ENCODE data around the gene ERGIC1.

The ERGIC1 gene

DNA sequence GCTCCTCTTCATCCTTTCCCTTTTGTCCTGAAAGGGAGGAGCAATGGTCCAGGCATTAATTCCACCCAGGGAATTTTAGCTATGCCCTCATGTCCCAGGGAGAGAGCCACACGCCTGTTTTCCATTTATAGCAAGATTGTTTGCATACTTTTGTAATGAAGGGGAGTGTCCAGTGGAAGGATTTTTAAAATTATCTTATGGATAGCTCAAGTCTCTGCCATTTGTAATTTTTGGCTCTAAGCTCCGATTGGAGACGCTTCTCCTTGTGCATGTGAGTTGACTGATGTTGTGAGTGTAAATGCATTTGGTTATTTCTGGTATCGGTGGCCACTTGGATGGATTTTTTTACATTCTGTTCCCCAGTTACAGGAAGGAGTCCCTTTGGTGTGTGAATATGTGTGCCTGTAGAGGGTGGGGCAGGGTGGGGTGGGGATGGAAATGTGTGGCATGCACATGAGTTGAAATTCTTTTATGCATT, 118.0 kb downstream of the ERGIC1 start:
- no peak for DNase-seq

DNA sequence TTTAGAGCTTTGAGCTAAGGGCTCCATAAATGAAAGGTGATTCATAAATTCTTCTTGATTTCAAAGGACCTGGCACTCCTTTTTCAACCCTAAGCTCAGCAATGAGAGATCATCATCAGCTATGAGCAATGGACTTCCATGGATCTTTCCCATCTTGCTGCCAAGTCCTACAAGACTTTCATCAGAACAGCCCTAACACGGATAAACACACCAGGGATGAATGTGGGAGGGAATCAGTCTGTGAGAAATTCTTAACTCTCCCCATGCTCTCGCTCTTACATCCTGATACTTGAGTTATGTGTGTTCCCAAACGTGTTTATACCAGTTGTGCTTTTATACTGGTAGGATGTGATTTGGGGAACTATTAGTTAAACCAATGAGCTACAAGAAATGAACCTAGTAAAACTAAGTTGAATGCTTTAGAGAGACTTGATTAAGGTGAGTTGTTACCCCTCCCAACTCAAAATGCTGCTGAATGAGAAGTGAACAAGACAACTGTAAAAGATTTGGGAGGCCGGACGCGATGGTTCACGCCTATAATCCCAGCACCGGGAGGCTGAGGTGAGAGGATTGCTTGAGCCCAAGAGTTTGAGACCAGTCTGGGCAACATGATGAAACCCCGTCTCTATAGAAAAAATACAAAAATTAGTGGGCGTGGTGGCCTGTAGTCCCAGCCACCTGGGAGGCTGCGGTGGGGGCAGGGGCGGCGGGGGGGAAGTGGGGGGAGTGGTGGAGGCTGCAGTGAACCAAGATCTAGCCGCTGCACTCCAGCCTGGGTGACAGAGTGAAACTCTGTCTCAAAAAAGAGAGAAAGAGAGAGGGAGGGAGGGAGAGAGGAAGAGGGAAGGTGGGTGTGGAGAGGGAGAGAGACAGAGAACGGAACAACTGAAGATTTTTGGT, 120.0 kb downstream of the ERGIC1 start:
- DNase-seq = no peak

DNA sequence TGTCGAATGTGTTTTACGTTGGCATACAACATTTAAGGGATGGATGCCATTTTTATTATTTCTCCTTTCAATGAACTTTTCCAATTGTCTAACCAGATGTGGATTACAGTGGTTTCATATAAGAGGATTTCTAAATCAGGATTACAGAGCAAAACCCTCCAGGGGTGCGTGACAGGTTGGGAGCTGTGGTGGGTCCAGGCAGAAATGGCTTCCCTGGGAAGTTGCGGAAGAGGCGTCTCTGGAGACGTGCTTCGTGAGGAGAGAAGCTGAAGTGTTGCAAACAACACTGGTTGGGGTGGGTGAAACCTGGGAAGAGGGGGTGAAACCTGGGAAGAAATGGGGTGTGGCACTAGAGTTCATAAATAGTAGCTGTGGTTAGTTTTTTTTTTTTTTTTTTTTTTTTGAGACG, 120.7 kb downstream of the ERGIC1 start:
- DNase-seq = no peak

DNA sequence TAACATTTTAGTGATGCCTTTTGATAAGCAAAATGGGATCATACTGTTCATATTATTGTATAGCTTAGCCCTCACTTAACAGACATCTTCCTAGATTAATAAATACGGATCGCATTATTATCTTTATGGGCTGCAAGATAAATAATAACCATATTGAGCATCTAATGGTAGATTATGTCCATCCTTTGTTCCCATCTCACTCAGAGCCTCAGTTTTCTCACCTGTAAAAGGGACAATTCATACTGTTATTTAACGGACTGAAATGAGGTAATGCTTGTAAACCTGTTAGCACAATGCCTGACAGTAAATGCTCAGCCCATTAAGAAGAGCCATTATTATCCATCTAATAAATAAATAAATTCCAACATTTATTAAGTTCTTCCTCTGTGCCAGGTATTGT, 122.2 kb downstream of the ERGIC1 start:
- DNase-seq = no peak

DNA sequence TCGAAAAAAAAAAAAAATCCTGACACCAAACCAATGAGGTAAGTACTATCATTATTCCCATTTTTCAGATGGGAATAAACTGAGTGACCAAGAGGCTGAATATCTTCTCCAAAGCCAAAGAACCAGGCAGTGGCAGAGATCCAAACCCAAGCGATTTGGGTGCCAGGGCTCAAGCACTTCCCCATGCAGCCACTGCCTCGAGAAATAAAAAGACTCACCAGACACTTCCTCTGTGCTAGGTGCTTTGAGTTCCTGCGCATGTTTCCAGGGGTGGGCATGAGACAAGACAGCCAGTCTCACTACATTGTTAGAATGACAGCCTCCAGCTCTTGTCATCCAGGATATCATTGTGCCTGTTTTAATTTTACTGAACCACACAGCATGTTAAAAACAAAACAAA, 122.9 kb downstream of the ERGIC1 start:
- DNase-seq = no peak

DNA sequence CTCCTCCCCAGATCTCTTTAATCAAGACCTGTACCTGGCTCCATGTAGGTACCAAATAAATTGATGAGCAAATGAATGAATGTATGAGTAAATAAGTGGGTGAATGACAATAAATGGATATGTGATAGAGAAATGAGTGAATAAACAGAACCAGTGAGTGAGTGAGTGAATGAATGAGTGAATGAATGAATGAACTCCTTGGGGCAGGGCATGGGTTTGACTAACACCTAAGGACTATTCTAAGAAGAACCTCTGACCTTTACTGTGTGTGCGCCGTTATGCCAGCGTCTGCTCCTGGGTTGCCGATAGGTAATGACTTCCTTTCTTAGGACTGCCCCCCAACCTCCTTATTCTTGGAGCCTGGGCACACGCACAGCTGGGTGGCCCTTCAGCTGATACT, 123.4 kb downstream of the ERGIC1 start:
- no peak for DNase-seq

DNA sequence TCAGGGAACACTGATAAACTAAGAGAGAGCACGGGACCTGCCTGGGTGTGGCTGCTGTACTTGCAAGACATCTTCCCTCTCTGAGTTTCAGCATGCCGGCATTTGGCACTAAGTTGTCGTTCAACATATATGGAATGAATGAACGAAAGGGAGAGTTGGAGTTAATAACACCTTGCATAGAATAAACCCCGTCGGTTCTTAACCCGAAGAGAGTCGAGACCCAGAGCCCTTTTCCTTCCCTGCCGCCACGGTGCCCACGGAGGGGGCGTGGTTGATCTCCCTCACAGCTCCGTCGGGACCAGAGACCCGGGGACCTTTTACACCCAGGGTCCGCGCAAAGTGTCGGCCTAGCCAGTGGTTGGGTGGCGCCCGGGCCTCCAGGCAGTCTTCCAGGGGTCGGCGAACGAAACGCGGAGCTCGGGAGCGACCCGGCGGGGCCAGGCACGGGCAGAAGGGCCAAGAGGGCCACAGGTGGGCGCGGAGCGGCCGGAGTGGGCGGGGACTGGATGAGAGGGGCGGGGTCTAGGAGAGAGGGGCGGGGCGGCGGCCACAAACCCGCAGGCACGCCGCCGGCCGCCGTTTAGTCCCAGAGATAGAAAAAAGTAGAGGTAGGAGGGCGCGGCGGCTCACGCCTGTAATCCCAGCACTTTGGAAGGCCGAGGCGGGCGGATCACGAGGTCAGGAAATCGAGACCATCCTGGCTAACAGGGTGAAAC, 124.4 kb downstream of the ERGIC1 start:
- peak; percentile 52 to 83 (median 62) for DNase-seq

DNA sequence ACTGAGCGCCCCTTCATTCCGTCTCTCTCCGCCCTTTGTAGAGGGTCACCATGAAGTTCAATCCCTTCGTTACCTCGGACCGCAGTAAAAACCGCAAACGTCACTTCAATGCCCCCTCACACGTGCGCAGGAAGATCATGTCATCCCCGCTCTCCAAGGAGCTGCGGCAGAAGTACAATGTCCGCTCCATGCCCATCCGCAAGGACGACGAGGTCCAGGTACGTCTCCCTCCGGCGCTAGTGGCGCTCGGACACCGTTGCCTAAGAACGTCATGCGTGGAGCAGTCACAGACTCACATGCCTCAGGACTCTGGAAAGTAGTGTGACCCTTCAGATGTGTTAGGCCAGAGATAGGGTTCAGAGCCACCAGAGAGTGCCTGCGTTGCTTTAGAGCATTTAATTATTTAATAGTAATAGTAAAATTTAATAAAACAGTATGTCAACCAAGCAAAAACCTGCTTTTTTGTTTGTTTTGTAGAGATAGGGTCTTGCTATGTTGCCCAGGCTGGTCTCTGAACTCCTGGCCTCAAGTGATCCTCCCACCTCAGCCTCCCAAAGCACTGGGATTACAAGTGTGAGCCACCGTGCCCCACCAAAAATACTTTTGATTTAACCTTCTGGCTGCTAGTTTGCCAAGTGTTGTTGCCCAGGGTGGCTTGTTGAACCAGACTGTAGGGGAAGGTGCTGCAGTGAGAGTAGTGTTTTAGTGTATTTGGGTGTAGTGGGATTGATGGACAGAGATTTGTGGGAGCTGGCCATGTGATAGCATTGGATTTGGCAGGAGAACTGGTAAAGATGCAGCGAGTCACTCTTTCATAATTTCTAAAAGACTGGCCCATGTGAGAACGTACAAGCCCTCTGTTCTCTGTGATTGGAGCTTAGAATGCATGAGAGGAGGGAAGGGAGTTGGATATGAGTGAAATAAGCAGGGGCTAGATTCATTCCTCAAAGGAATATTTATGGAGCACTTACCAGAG, 126.1 kb downstream of the ERGIC1 start:
- peak in 1 of 6 experiments; percentile 18 for DNase-seq

DNA sequence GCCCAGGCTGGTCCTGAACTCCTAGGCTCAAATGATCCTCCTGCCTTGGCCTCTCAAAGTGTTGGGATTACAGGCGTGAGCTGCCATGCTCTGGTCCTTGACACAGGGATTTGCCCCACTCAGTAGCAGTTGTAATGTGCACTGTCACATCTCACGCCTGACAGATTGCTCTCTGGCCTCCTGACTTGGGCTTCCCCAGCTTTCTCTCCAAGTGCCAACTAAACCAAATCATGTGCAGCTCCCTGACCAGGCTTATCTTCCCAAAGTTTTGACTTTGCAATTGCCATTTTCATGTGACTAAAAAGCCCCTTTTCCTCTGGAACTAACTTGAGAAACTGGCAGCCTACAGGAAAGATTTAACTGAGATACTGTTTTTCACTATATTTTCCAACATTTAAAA, 135.9 kb downstream of the ERGIC1 start:
- DNase-seq = no peak

DNA sequence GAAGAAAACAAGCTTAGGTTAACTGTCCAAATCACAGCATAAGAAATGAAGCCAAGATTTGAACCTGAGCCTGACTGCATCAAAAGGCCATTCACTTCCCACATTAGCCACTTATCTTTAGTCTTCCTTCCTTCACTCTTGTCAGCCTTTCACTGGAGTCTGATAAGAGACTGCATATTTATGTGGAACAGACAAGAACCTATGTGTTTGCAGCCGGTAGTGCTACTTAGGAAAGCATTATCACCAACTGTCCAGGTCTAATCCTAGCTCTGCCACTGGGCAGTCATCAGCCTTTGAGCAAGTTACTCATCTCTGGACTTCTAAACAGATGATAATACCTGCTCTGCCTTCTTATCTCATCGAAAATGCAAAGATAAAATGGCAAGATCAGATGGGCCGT, 137.4 kb downstream of the ERGIC1 start:
- no peak for DNase-seq

DNA sequence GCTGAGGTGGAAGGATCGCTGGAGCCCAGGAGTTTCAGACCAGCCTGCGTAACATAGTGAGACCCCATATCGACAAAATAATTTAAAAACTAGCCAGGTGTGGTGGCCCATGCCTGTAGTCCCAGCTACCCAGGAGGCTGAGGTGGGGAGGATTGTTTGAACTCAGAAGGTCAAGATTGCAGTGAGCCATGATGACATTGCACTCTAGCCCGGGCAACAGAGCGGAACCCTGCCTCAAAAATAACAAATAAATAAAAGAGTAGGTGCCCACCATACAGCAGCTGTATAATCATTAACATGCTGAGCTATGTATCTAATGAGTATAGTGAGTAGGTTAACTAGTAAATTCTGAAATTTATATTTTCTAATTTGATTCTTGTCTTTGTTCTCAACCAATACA, 138.5 kb downstream of the ERGIC1 start:
- DNase-seq = no peak

DNA sequence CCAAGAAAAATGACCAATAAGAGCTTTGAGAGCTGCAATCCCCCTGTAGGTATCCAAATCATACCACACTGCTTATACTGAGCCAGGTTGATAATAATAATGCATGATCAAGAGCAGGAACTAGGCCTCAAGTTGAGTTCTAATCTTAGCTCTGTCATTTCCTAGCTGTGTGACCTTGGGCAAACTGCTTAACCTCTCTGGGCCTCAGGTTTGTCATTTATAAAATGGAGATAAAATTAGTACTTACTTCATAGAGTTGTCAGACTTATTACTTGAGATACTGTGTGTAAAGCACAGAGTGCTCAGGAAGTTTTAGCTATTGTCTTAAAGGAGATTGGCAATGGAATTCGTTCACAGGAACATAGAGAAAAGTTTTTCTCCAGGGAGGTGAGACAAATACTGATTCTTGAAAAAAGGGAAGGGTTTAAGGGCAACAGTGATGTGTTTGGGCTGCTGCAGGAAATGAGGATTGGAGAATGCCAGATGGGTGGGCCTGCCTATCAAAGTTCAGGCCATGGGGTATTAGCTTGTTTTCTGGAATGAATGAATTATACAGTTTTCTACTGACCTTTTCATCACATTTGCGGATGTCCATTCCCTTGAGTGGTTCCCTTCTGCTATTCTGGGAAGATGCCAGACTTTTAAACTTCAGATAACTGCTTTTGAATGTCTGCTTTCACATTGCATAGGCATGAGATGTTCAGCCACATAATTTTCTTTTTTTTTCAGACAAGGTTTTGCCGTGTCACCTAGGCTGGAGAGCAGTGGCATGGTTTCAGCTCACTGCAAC, 139.3 kb downstream of the ERGIC1 start:
- no peak for DNase-seq

DNA sequence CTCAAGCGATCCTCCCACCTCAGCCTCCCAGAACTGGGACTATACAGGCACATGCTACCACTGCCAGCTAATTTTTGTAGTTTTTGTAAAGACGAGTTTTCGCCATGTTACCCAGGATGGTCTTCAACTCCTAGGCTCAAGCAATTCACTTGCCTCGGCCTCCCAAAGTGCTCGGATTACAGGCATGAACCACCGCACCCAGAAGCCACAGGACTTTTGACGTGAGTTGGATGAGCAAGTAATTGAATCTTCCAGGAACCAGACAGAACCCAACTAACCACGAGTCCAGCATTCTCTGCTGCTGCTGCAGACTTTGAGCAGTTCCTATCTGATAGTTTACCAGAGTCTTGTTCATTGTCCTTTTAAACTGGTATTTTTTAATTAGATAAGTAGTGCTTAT, 139.9 kb downstream of the ERGIC1 start:
- no peak for DNase-seq

DNA sequence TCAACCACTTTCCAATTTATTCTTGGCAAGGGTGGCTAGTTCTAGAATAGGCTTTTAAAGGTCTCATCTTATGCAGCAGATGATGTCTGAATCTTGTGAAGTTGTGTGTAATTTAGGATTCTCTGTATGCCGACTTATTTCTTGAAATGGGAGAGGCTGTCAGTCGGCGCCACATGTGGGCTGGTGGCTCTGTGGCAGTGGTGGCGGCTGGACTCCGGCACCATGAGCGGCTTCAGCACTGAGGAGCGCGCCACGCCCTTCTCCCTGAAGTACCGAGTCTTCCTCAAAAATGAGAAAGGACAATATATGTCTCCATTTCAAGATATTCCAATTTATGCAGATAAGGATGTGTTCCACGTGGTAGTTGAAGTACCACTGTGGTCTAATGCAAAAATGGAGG, 141.2 kb downstream of the ERGIC1 start:
- no peak for DNase-seq

DNA sequence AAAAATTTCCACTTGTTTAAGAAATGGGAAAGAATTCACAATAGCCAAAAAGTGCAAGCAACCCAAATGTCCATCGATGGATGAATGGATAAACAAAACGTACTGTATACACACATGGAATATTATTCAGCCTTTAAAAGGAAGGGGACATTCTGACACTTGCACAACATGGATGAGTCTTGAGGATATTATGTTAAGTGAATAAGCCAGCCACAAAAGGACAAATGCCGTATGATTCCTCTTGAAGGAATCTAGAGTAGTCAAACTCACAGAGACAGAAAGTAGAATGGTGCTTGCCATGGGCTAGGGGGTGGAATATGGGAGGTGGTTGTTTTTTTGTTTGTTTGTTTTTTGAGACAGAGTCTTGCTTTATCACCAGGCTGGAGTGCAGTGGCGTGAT, 145.7 kb downstream of the ERGIC1 start:
- DNase-seq = no peak

DNA sequence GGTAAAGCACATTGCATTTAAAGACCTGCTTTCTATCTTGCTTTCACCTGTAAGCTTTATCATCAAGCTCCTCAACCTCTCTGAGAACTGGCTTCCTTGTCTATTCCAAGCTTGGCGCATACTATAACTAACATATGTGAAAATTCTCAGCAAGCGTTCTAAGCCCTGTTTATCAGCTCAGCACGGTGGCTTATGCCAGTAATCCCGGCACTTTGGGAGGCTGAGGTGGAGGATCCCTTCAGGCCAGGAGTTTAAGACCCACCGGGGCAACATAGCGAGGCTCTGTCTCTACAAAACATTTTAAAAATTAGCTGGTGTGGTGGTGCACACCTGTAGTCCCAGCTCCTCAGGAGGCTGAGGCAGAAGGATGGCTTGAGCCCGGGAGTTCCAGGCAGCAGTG, 147.9 kb downstream of the ERGIC1 start:
- no peak for DNase-seq

DNA sequence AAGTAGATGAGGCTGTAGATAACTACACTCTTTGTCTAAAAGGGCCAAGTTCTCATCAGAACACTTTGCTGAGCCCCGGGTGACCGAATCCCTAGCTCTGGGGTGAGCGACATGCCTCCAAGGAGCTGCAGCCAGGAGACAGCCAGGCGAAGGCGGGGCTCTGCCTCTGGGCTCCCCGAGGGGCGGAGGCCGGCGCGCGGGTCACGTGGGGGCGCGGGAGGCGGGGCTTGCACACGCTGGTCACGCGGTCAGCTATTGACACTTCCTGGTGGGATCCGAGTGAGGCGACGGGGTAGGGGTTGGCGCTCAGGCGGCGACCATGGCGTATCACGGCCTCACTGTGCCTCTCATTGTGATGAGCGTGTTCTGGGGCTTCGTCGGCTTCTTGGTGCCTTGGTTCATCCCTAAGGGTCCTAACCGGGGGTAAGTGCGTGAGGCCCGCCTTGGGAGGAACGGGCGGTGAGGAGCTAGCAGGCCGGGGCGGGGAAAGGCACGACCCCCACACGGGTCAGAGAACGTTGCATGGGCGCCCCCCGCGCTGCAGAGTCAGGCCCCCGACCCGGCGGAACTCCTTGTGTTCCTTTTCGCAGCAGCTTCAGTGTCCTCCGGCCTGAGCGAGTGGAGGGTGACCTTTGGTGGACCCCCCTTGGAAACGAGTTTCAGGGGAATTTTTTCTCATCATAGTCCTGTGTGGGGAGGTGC, 149.6 kb downstream of the ERGIC1 start, which contains the start of gene ATP6V0E1:
ATP6V0E1 (plus strand) TSS at position 230 of the 702 bp plus-strand sequence; CDS start at position 320, 90 bp downstream.
- peak; percentile 79 to 92 (median 87) for DNase-seq

DNA sequence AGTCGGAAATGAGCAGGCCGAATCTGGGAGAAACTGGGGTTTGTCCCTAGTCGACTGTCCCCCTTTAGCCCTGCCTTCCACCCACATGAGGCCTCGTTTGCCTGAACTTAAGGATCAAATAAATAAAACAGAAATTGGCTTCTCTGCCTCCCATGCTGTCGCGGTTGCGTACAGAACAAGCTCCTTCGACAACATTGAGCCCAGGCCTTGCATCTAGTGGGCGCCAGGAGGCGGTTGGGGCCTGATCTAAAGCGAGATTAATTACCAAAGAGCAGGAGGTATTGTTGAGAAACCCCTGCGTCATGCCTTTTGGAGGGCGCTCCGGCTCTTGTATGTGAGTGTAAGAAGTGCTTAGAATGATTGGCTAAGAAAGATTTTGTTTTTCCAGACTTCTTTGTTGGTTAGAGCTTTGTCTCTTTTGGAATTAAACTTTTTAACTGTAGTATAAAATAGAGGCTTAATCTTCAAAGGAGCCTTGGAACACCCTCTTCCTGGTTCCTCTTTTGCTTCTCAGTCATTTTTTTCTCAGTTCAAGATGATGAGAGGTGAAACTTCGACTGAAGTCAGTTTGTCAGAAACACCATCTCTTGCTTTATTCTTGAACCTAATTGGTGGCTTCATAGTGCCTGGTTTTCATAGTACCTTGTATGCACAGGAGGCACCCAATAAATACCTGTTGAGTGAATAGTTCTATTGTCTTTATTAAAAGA, 150.3 kb downstream of the ERGIC1 start:
- peak; percentile 67 to 81 (median 76) for DNase-seq

DNA sequence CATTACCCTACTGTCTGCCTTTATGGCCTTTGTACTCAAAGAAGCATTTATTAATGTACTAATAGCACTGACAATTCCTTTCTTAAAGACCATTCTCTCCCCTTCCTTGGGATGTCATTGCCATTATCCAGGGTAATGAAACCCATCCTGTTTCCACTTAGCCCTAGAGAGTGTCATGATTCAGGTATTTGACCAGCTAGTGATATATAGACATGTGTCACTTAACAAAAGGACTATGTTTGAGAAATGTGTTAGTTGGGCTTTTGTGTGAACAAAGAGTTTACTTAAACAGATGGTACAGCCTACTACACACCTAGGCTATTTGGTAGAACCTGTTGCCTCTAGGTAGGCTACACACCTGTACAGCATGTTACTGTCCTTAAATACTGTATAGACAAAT, 151.5 kb downstream of the ERGIC1 start:
- DNase-seq = no peak

DNA sequence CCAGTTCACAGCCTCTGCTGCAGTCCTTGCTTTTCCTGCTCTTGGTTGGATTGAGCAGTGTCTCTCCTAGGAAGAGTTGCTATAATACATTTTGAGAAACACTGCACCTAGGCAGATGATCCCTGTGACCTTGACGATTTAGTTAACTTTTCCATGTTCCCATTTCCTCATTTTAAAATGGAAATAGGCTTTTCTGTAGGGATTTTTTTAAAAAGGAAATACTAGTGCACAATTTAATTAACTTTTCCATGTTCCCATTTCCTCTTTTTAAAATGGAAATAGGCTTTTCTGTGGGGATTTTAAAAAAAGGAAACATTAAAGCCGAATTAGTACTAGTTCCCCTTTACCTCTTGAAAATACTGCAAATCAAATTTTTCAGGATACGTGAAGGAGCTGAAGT, 154.2 kb downstream of the ERGIC1 start:
- no peak for DNase-seq

DNA sequence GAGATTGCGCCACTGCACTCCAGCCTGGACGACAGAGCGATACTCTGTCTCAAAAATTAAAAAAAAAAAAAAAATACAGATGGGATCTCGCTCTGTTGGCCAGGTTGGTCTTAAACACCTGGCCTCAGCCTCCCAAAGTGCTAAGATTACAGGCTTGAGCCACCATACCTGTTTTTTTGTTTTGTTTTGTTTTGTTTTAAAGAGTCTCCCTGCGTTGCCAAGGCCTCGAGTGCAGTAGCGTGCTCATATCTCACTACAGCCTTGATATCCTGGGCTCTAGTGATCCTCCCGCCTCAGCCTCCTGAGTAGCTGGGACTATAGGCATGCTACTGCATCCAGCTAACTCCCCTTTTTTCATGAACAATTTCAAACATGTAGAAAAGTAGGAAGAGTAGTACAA, 156.7 kb downstream of the ERGIC1 start:
- no peak for DNase-seq
